HG02571 (cell line): ENCODE results near the gene PPP6C.

ENCODE experiments used
- ATAC-seq: cut with Tn5 transposase; IDR thresholded peaks from one replicate; pipeline ENCODE4 v1.9.1; 2021; ENCODE audit warnings: mild to moderate bottlenecking, moderate library complexity; ENCODE audit not compliant: unreplicated experiment

PPP6C gene

GRCh38 chr9:125099816-125100215, 89.8 kb downstream of the PPP6C start:
- no peak for ATAC-seq
